ENCODE data around the gene TEAD2.
A peak's percentile ranks its signal among the peaks of the same experiment; 100 is the strongest.

The TEAD2 gene

DNA sequence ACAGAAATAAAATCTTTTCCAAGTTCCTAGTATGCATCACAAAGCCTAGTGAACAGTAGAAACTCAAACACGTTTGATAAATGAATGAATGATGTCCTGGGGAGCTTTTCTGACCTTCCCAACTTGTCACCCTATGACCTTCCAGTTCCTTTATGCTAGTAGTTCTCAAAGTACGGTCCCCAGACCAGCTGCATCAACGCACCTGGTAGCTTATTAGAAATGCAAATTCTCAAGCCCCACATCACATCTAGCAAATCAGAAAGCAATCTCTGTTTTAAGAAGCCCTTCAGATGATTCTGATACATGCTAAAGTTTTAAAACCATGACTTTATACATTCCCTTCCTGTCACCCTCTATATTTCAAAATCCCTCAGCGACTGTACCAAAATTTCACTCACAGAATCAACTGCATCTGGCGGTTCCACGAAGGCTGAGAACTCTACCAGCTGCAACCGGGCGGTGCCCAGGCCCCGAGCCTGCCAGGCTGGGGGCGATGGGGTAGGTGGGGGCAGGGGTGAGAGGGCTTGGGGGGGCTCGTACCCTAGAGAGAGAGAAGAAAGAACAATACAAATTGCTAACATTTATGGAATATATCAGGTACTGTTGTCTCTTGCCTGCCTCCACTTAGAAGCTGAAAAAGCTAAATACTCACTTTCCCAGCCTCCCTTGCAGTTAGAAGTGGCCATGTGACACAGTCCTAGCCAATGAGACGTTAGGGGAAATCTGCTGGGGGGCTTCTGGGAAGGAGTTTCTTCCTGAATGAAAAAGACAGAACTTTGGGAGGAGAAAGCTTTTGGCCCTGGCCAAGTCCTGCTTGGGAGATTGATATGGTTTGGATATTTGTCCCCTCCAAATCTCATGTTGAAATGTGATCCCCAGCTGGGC lies 13.7 kb downstream of the TEAD2 start:
- DNase-seq (ENCODE audit: low read depth in 2 of 2) = no peak

DNA sequence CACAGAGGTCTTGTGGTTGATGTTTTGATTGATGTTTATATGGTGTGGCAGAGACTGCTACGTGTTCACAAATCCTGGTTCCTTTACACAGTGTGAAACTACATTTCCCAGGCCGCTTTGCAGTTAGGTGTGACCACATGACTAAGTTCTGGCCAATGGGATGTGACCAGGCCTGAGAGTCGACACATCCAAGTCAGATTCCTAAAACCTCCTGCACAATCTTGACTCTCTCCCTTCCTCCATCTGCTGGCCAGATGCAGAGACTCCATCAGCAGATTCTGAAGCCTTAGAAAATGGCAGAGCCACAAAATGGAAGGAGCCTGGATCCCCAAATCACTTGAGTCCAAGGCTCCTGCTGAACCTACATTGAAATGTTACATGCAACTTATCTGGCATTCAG lies 14.4 kb downstream of the TEAD2 start:
- no peak for DNase-seq (ENCODE audit: low read depth in 2 of 2)

DNA sequence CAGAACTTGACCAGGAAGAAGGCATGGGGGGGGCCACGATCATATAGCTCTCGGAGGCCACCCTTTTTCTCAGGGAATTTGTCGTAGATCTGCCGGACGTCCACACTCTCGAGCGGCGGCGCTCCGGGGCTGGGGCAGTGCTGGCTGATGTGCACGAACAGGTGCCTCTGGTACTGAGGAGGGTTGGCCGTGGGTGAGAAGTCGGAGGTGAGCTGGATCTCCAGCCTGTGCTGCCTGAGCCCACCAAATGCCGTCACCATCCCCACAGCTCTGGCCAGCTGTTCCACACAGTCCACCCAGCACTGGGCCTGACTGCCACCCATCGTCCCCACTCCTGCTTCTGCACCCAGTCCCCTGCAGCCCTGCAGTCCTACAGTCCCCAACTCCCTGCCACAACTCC lies 15.0 kb downstream of the TEAD2 start:
- DNase-seq (ENCODE audit: low read depth in 2 of 2) = no peak

- DNase-seq (ENCODE audit: low read depth in 2 of 2) = no peak
Measured at GRCh38 chr19:49344505-49345423, 17.5 kb downstream of the TEAD2 start.

- DNase-seq (ENCODE audit: low read depth in 2 of 2) = no peak
Measured at GRCh38 chr19:49343123-49343522, 19.1 kb downstream of the TEAD2 start.

DNA sequence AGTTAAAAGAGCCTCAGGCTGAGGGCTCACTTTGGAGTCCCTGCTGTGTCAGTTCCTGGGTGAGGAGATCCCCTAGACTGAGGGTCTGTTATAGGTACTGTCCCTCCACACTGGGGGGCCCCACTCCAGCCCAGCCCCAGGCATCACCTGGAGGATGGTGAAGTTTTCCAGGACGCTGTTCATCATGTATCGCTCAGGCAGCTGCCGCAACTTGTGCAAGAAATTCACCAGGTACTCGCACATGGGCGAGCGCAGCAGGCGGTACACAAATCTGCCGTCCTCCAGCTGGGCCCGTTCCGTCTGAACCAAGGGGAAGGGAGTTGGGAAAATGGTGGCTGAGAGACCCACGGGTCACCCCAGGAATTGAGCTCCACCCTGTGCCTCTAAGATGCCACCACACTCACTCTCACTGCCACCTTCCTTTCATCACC lies 19.9 kb downstream of the TEAD2 start:
- DNase-seq (ENCODE audit: low read depth in 2 of 2) = no peak

GRCh38 chr19:49340865-49341718 lies 21.1 kb downstream of the TEAD2 start:
- DNase-seq (ENCODE audit: low read depth in 2 of 2) = no peak

DNA sequence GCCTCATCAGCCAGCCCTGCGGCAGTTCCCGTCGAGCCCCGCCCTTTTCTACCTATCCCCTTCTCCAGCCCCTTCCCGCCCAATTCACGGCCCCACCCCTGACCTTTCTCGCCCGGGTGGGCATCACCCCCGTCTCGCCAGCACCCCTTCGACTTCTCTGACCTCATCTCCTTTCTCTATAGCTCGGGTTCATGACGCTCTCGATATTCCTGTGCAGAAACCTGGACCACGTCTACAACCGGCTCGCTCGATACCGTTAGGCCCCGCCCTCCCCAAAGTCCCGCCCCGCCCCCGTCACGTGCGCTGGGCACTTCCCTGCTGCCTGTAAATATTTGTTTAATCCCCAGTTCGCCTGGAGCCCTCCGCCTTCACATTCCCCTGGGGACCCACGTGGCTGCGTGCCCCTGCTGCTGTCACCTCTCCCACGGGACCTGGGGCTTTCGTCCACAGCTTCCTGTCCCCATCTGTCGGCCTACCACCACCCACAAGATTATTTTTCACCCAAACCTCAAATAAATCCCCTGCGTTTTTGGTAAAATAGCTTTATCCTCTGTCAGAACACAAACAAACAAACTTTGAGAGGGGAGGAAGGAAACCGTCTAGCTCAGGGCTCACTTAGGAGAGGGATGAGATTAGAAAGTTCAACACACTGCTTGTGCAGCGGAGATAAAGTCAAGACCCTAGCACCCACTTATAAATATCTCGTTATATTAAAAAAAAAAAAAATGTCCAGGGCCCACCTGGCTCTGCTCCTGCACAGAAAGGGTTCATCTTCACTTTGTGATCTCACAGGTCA lies 21.9 kb downstream of the TEAD2 start:
- DNase-seq (ENCODE audit: low read depth in 2 of 2) = no peak

DNA sequence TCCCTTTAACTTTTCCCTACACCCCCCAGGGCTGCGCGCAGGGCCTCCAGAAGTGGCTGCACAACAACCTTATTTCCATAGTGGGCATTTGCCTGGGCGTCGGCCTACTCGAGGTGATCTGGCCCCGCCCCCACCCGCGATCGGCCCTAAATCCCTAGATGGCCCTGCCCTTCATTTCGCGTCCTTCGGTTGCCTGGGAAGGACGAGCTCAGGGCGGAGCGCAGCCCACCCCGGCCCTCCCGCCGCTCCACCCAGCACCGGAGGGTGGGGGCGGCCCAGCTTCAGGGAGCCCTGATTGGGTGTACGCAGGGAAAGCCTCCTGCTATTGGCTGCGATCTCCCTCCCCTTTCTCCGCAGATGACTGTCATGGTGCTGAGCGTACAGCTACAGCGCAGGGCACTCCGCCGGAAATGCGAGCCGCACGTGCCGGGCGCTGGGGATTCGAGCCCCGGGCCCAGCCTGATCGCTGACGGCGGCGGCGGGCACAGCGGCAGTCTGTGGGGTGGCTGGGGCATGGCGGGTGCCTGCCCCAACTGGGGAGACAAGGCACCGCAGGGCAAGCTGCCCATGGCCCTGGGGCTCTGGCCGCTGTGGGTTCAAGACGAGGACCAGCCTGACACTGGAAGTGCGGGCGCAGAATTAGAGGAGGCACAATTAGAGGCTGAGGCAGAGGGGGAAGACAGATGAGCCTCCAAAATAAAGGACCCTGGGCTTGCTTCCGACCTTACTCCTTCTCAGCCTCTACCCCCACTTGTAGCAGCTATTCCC lies 22.7 kb downstream of the TEAD2 start:
- DNase-seq (ENCODE audit: low read depth in 2 of 2) = no peak

DNA sequence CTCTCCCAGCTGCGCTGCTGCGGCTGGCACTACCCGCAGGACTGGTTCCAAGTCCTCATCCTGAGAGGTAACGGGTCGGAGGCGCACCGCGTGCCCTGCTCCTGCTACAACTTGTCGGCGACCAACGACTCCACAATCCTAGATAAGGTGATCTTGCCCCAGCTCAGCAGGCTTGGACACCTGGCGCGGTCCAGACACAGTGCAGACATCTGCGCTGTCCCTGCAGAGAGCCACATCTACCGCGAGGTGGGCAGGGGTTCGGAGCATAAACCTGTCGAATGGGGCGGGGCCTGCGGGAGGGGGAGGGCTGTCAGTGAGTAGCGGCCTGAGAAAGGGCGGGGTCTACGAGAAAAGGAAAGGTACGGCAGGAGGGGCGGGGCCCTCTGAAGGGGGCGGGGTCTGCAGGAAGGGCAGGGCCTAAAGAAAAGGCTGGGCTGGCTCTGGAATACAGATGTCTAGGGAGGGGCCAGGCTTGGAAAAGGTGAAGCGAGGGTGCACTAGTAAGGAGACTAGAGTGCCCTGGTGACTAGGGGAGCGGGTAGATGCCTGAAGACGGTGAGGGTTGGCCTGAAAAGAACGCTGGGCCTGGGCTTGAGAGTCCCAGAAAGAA lies 23.4 kb downstream of the TEAD2 start:
- no peak for DNase-seq (ENCODE audit: low read depth in 2 of 2)

- DNase-seq (ENCODE audit: low read depth in 2 of 2) = no peak
Measured at GRCh38 chr19:49338023-49338677, 24.1 kb downstream of the TEAD2 start.

DNA sequence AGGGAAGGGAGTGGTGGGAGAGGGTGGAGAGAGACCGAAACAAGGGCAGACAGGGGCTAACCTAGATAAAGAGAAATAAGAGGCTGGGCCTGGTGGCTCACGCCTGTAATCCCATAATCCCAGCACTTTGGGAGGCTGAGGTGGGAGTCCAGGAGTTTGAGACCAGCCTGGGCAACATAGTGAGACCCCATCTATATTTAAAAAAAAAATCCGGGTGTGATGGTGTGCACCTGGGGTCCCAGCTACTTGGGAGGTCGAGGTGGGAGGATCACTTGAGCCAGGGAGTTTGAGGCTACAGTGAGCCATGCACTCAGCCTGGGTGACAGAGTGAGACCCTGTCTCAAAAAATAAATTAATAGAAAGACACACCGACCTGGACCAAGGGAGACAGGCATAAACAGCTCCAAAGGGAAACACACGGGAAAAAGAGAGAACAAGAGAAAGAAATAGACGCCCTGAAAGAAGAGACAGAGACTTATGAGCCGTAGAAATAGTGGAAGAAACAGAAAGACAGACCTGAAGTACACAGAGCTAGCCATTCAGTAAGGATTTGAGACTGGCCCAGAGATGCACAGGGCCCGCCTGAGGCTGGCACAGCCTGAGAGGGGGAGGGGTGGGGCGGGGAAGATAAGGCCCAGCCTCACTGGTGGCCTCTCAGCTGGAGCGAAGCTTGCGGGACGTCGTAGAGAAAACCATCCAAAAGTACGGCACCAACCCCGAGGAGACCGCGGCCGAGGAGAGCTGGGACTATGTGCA lies 24.8 kb downstream of the TEAD2 start:
- DNase-seq (ENCODE audit: low read depth in 2 of 2) = no peak

- DNase-seq (ENCODE audit: low read depth in 2 of 2) = no peak
Measured at GRCh38 chr19:49336482-49337266, 25.5 kb downstream of the TEAD2 start.

GRCh38 chr19:49335784-49336481 lies 26.3 kb downstream of the TEAD2 start:
- DNase-seq (ENCODE audit: low read depth in 2 of 2) = no peak

DNA sequence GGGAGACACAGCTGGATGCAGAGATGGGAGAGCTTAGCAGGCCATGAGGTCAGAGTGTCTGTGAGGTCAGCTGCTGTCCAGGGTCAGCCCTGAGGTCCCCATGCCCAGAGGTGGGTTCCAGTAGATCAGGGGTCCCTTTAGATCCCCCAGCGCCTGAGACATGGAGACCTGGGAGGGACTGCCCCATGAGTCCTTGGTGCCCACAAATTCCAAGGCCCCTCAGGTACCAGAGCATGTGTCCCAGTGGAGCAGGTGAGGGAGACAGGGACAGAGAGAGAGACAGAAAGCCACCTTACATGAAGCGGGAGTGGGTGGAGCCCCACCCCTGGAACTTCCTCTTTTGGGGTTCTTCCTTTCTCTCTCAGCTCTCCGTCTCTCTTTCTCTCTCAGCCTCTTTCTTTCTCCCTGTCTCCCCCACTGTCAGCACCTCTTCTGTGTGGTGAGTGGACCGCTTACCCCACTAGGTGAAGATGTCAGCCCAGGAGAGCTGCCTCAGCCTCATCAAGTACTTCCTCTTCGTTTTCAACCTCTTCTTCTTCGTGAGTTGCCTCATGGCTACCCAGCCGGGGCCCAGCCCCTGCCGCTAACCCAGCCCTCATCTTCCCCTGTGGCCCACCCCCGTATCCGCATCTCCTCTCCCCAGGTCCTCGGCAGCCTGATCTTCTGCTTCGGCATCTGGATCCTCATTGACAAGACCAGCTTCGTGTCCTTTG lies 27.0 kb downstream of the TEAD2 start, which contains the start of gene CD37:
Gene CD37, plus strand, starts transcription at position 336 of the 713 bp plus-strand sequence. Its CDS starts 135 bp downstream, at position 471.
- peak in 1 of 2 donors; percentile 22 for DNase-seq (ENCODE audit: low read depth in 2 of 2)

DNA sequence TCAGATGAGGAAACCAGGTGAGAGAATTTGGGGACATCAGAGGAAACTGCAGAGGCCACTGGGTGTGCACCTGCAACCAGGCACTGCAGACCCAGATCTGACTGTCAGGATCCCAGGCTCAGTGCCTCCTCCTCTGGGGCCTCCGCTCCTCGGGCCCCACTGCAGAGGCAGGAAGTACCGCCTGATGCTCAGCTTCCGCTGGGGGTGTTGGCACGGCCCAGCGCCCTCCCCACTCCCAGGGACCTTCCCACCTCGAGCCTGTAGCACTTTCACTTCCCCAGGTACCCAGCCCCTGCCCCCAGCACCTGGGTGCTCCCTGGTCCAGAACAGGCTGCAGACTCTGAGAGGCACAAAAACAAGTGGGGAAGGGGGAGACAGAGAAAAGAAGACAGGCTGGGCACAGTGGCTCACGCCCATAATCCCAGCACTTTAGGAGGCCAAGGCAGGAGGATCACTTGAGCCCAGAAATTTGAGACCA lies 28.4 kb downstream of the TEAD2 start:
- DNase-seq (ENCODE audit: low read depth in 2 of 2) = peak; percentile 44 to 55
